HG02798 (cell line): Measurements from ENCODE around the gene MYO6.
A peak's percentile ranks its signal among the peaks of the same experiment; 100 is the strongest.

Experiments used
- ATAC-seq: cut with Tn5 transposase; IDR thresholded peaks from one replicate; pipeline ENCODE4 v1.9.1; 2021; ENCODE audit warnings: mild to moderate bottlenecking; ENCODE audit not compliant: unreplicated experiment, poor library complexity

The MYO6 gene

GRCh38 chr6:75935473-75935793 lies 186.4 kb downstream of the MYO6 start:
- ATAC-seq: peak; percentile 16

- no peak for ATAC-seq
These were observed 187.6 kb downstream of the MYO6 start for GRCh38 chr6:75936682-75937081.

- ATAC-seq: no peak
These were observed 188.8 kb downstream of the MYO6 start for GRCh38 chr6:75937846-75938245.

GRCh38 chr6:75940564-75940963 lies 191.5 kb downstream of the MYO6 start:
- ATAC-seq: no peak

- no peak for ATAC-seq
These were observed 192.5 kb downstream of the MYO6 start for GRCh38 chr6:75941509-75941908.

- ATAC-seq: no peak
These were observed 194.3 kb downstream of the MYO6 start for GRCh38 chr6:75943381-75943780.

- peak; percentile 47 for ATAC-seq
These were observed 197.2 kb downstream of the MYO6 start for GRCh38 chr6:75946146-75946831.

- no peak for ATAC-seq
These were observed 198.9 kb downstream of the MYO6 start for GRCh38 chr6:75947935-75948334.

GRCh38 chr6:75952128-75952527 lies 203.1 kb downstream of the MYO6 start:
- no peak for ATAC-seq

- no peak for ATAC-seq
These were observed 214.5 kb downstream of the MYO6 start for GRCh38 chr6:75963569-75963968.

GRCh38 chr6:75968143-75968542 lies 219.1 kb downstream of the MYO6 start:
- ATAC-seq: no peak
